Measurements from ENCODE around the gene TJP1.

The TJP1 gene

GRCh38 chr15:29689287-29689986 is 132.8 kb downstream of the TJP1 start:
- DNase-seq (ENCODE audit: low spot score) = no peak
- TF ChIP-seq CTCF (conservative IDR thresholded peaks at IDR 0.05; ENCODE audit: low read depth) = no peak
- POLR2A ChIA-PET (ENCODE audit: low non-redundant PET) = no interaction called here
- CTCF ChIA-PET = no interaction called here
- H3K27ac ChIP-seq = no peak overlapping the region

- TF ChIP-seq CTCF (conservative IDR thresholded peaks at IDR 0.05; ENCODE audit: low read depth) = no peak
- CTCF ChIA-PET = no interaction called here
These were observed 133.6 kb downstream of the TJP1 start for GRCh38 chr15:29688506-29689286.

GRCh38 chr15:29687939-29688505 is 134.2 kb downstream of the TJP1 start:
- ChIA-PET CTCF (no interaction called here), POLR2A (ENCODE audit: low non-redundant PET) (no interaction called here)

More at GRCh38 chr15:29688506-29689286, 133.6 kb downstream of the TJP1 start:
- H3K27ac ChIP-seq = no peak overlapping the region
- DNase-seq (ENCODE audit: low spot score) = no peak
- POLR2A ChIA-PET (ENCODE audit: low non-redundant PET) = no interaction called here

GRCh38 chr15:29687204-29687815 is 135.0 kb downstream of the TJP1 start:
- no peak for DNase-seq (ENCODE audit: low spot score)
- no peak for TF ChIP-seq CTCF (conservative IDR thresholded peaks at IDR 0.05; ENCODE audit: low read depth)
- ChIA-PET POLR2A (ENCODE audit: low non-redundant PET) (no interaction called here), CTCF (interaction anchor here (0.7 kb wide), 1 partner anchor 25 kb away, joined by 3 read pairs; no protein-coding TSS in a partner anchor)
- H3K27ac ChIP-seq = 0 out of 2 replicates have a peak overlapping the region, but pooled peaks have one; percentile 1

More at GRCh38 chr15:29687939-29688505, 134.2 kb downstream of the TJP1 start:
- TF ChIP-seq CTCF (conservative IDR thresholded peaks at IDR 0.05; ENCODE audit: low read depth) = no peak
- DNase-seq (ENCODE audit: low spot score) = no peak
- no peak overlapping the region for H3K27ac ChIP-seq

GRCh38 chr15:29686445-29687203 is 135.6 kb downstream of the TJP1 start:
- ChIA-PET CTCF (interaction anchor here (0.7 to 0.8 kb wide), 2 partner anchors 21 to 26 kb away, joined by 3 read pairs; no protein-coding TSS in a partner anchor), POLR2A (ENCODE audit: low non-redundant PET) (no interaction called here)
- no peak for DNase-seq (ENCODE audit: low spot score)
- no peak for TF ChIP-seq CTCF (conservative IDR thresholded peaks at IDR 0.05; ENCODE audit: low read depth)
- H3K27ac ChIP-seq = 0 out of 2 replicates have a peak overlapping the region, but pooled peaks have one; percentile 1

Measured in RWPE1 (cell line).